ENCODE results near the gene ALG11. TPM values are rescaled to one million over a fixed set of nuclear protein-coding genes. Genes with fewer than 3 reads are reported as not detected.
A peak's percentile ranks its signal among the peaks of the same experiment; 100 is the strongest.

The ALG11 gene
- total RNA-seq, 1 donor from 2014 or later = 38.4 TPM

GRCh38 chr13:51993713-51994112, 18.5 kb upstream of the ALG11 start:
- Histone ChIP-seq H3K4me1 (peaks cover 10% of the 10 kb centered on the region), H3K9me3 (no peaks in the 10 kb centered on the region), H3K4me3 (no peak overlapping the region), H3K27me3 (no peaks in the 10 kb centered on the region), H3K36me3 (no peaks in the 10 kb centered on the region), H3K27ac (no peak overlapping the region)
- ATAC-seq (no peak), DNase-seq (no peak)
- TF ChIP-seq, protein P1, sequence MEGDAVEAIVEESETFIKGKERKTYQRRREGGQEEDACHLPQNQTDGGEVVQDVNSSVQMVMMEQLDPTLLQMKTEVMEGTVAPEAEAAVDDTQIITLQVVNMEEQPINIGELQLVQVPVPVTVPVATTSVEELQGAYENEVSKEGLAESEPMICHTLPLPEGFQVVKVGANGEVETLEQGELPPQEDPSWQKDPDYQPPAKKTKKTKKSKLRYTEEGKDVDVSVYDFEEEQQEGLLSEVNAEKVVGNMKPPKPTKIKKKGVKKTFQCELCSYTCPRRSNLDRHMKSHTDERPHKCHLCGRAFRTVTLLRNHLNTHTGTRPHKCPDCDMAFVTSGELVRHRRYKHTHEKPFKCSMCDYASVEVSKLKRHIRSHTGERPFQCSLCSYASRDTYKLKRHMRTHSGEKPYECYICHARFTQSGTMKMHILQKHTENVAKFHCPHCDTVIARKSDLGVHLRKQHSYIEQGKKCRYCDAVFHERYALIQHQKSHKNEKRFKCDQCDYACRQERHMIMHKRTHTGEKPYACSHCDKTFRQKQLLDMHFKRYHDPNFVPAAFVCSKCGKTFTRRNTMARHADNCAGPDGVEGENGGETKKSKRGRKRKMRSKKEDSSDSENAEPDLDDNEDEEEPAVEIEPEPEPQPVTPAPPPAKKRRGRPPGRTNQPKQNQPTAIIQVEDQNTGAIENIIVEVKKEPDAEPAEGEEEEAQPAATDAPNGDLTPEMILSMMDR (IDR thresholded peaks at IDR 0.05) = no peak
- intact Hi-C loops (cut with DNase I) = loop anchor here (10.0 kb wide), 1 partner anchor 131 kb away; the partner anchor contains the start of gene NEK5

- Histone ChIP-seq H3K4me1 (peaks cover 10% of the 10 kb centered on the region), H3K9me3 (no peaks in the 10 kb centered on the region), H3K4me3 (no peak overlapping the region), H3K27ac (peak overlapping the region; percentile 37), H3K27me3 (no peaks in the 10 kb centered on the region), H3K36me3 (no peaks in the 10 kb centered on the region)
- DNase-seq = no peak
- TF ChIP-seq, protein P1 (IDR thresholded peaks at IDR 0.05) = no peak
- ATAC-seq = peak; percentile 81
- intact Hi-C loops (cut with DNase I) = loop anchor here (10.0 kb wide), 1 partner anchor 129 kb away; the partner anchor contains the start of gene NEK5
These were observed 16.3 kb upstream of the ALG11 start for GRCh38 chr13:51995677-51996551.

DNA sequence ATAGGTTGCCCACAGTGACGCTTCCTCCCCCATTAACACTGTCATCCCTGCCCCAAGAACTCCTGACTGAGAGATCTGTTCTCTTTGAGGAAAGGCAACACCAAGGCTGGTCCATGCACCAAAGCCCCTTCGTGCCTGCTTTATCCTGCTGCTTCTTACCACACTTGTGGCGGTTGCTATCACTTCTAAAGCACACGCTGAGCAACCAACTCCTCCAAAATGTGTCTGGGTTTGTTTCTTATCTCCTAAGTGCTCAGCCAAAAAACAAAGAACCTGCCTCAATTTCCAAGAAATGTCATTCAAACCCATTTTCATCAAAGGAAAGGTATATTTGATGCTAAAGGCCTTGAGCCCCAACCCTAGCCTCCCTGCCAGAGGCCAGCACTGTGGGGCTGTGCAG, 15.6 kb upstream of the ALG11 start:
- Histone ChIP-seq H3K9me3 (no peaks in the 10 kb centered on the region), H3K27ac (no peak overlapping the region), H3K36me3 (no peaks in the 10 kb centered on the region), H3K4me3 (no peak overlapping the region), H3K27me3 (no peaks in the 10 kb centered on the region), H3K4me1 (peaks cover 10% of the 10 kb centered on the region)
- ATAC-seq (no peak), DNase-seq (no peak)
- intact Hi-C loops (cut with DNase I) = loop anchor here (10.0 kb wide), 1 partner anchor 128 kb away; the partner anchor contains the start of gene NEK5
- TF ChIP-seq, protein P1 (IDR thresholded peaks at IDR 0.05) = no peak

DNA sequence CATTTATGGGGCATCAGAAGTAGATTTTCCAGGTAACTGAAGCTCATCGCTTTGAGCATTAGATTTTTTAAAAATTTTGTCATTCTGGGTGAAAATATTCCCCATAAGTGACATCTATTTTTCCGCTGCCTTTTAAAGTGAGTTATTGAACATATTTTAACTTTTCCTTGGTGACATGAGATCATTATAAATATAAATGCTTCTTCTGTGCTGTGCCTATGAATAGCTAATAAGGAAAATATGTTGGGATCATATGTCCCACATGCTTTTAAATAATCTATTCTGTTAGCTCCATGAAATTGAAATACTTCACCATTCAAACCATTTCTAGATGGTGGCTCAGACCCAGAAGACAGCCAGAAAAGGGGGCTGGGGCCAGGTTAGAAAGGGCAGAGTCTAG, 15.0 kb upstream of the ALG11 start:
- Histone ChIP-seq H3K36me3 (no peaks in the 10 kb centered on the region), H3K9me3 (no peaks in the 10 kb centered on the region), H3K4me3 (no peak overlapping the region), H3K4me1 (peaks cover 10% of the 10 kb centered on the region), H3K27me3 (no peaks in the 10 kb centered on the region), H3K27ac (no peak overlapping the region)
- TF ChIP-seq, protein P1 (IDR thresholded peaks at IDR 0.05) = no peak
- DNase-seq (no peak), ATAC-seq (no peak)
- intact Hi-C loops (cut with DNase I) = loop anchor here (10.0 kb wide), 1 partner anchor 128 kb away; the partner anchor contains the start of gene NEK5

DNA sequence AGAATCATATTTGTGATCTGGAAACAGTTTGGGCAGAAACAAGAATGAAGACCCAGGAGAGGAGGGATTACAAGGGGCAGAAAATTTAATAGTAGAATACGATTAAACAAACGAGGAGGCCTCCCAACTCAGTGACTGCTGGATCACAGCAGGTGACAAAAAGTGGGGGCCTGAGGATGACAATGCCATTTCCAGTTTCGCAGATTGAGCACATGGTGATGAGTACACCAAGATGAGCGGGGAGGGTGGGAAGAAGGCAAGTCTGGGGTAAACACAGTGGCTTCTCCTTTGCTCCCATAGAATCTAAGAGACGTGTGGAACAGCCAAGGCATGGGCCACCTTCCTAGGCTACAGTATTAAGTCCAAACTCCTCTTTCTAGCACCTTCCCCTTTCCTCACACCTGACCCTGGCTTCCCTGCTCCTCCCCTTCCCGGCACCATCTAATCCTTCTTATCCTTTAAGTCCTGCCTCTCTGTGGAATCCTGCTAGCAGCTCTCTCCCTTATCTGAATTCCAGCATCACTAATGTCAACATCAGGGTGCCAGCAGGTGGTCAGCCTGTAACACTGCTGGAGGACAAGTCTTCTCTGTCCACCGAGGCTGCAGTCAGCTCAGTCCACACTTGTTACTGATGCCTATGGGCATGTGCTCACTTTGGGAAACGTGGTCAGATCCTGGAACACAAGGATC, 14.4 kb upstream of the ALG11 start:
- Histone ChIP-seq H3K27me3 (no peaks in the 10 kb centered on the region), H3K9me3 (no peaks in the 10 kb centered on the region), H3K36me3 (no peaks in the 10 kb centered on the region), H3K4me3 (no peak overlapping the region), H3K27ac (no peak overlapping the region), H3K4me1 (peaks cover 10% of the 10 kb centered on the region)
- TF ChIP-seq, protein P1 (IDR thresholded peaks at IDR 0.05) = no peak
- ATAC-seq (peak; percentile 53), DNase-seq (no peak)
- intact Hi-C loops (cut with DNase I) = loop anchor here (10.0 kb wide), 1 partner anchor 127 kb away; the partner anchor contains the start of gene NEK5

All from upper lobe of right lung (tissue), 1 donor.